Measurements from ENCODE around the gene SUCO. TPM values are rescaled to one million over a fixed set of nuclear protein-coding genes. Genes with fewer than 3 reads are reported as not detected.

SUCO gene
- total and polyA plus RNA-seq, 2 of the 4 experiments (the other 2 are of a cell fraction): 11.4 to 21.5 TPM

DNA sequence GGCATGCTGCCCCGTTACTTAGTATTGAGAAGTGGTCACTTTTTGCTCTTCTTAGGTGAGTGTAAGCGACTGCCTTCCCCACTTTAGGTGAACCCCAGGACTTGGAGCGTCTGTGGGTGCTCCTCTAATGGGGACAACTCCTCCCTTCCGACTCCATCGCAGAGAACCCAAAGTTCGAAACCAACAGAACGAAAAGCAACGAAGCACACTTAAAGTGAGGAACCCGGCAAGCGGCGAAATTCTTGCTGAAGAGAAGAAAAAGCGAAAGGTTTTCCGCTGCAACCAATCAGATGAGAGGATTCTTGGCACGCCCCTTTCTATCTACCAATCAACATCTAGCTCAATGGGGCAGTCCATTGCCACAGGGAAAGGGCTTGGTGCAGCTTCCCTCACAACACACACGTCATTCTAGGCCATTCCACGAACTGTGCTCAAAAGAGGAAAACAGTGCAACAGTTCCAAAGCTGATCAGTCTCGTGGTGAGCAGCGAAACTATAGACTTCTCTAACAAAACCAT is 709 bp upstream of the SUCO start (continued):
- 0 out of 2 replicates have a peak, but pooled peaks have one; percentile 47 for TF ChIP-seq MXI1 (IDR thresholded peaks at IDR 0.05; ENCODE audit: borderline replicate concordance, low read depth, low read length)

DNA sequence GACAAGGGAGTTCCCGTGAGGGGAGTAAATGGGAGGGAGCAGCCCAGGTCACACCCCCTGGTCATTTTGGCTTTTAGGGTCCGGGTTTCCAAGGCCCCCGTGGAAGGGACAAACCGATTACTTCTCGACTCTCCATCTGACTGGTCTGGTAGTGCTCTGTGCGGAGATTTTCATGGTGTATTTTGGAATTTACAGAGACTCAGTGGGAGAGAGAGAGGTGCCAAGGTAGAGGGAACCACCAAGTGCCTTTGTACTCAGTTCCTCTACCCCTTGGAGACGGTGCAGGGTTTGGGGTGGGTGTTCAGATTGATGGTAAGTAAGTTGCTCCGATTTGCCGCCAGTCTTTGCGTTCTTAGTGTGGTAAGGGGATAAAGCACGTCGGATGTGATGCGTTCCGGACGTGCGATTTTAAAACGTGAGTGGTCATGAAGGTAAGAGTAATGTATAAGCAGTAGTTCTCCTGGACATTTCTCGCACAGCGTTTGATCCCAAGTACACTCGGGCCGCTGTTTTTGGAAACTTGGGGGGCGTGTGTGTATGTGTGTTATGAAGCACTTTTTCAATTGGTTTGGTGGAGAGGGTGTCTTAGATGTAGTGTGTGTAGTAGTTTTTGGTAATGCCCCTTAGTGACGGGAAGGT is 682 bp downstream of the SUCO start:
- H3K4ac ChIP-seq (ENCODE audit: low read depth, low read length): peak overlapping the region; percentile 70
- H3K4me2 ChIP-seq (ENCODE audit: low read depth, low read length): peak overlapping the region; percentile 88
- H2BK5ac ChIP-seq (ENCODE audit: low read depth, low read length, poor library complexity, severe bottlenecking): peak overlapping the region; percentile 88
- H2BK120ac ChIP-seq (ENCODE audit: low read depth, low read length): peak overlapping the region; percentile 4
- no peaks in the 10 kb centered on the region for H3K36me3 ChIP-seq (ENCODE audit: control insufficient read depth, insufficient read depth, low read length)
- peaks cover 23% of the 10 kb centered on the region; the same call in 1 of the 2 replicates for H4K20me1 ChIP-seq (ENCODE audit: insufficient read depth, low read length)
- peaks cover 2% of the 10 kb centered on the region; the same call in 1 of the 2 replicates for H3K4me1 ChIP-seq (ENCODE audit: control insufficient read depth, insufficient read depth, low read length)
- H3K56ac ChIP-seq (ENCODE audit: extremely low read depth, insufficient read depth, low read length): peak overlapping the region; percentile 60
- intact Hi-C loops (cut with micrococcal nuclease) (loop anchor here (1.0 to 5.0 kb wide), 5 partner anchors 55 to 531 kb away; no protein-coding TSS in a partner anchor), dilution Hi-C loops (cut with HindIII; ENCODE audit: low sequenced_read_pairs, unreplicated experiment) (no loop called here), in situ Hi-C loops (cut with MboI; ENCODE audit: low sequenced_read_pairs) (no loop called here)
- peak overlapping the region; percentile 70; the same call in 1 of the 2 replicates for H4K91ac ChIP-seq (ENCODE audit: insufficient read depth, low read depth, low read length)
- H2BK20ac ChIP-seq (ENCODE audit: low read depth, low read length): no peak overlapping the region
- POLR2A ChIA-PET (ENCODE audit: unreplicated experiment): no interaction called here
- H3K18ac ChIP-seq (ENCODE audit: low read depth, low read length): peak overlapping the region; percentile 53
- H3K79me1 ChIP-seq (ENCODE audit: low read depth in 1 of 2, low read length in 2 of 2): peaks cover 6 to 33% of the 10 kb centered on the region in 2 experiments; a peak in 2 of 4 replicates
- peaks cover 5% of the 10 kb centered on the region; the same call in 1 of the 2 replicates for H3K9me1 ChIP-seq (ENCODE audit: insufficient read depth, low read length)
- CTCF ChIA-PET: no interaction called here
- H3K27ac ChIP-seq (ENCODE audit: insufficient read depth, low read length): peak overlapping the region; percentile 80
- peak overlapping the region; percentile 97 for H2AFZ ChIP-seq (replicated peaks; ENCODE audit: low read length, poor library complexity)
- DNase-seq: peak; percentile 36
- H3K9me3 ChIP-seq (ENCODE audit: control insufficient read depth, insufficient read depth, low read length): no peaks in the 10 kb centered on the region
- peak overlapping the region; percentile 89 for H3K23ac ChIP-seq (ENCODE audit: low read depth, low read length)
- H2BK15ac ChIP-seq (ENCODE audit: low read depth, low read length): 0 out of 3 replicates have a peak overlapping the region, but pooled peaks have one; percentile 4
- ATAC-seq (ENCODE audit: low read depth): no peak
- H2AK9ac ChIP-seq (replicated peaks; ENCODE audit: low read depth, low read length, poor library complexity): peak overlapping the region; percentile 91
- H2AK5ac ChIP-seq (ENCODE audit: low read depth, low read length): peak overlapping the region; percentile 73
- peak overlapping the region; percentile 97 for H3K4me3 ChIP-seq (ENCODE audit: insufficient read depth, low read depth, low read length)
- BruUV-seq (replicated peaks): TSS peak; percentile 26
- peak overlapping the region; percentile 96 for H3K9ac ChIP-seq (ENCODE audit: low read depth, low read length)
- H4K5ac ChIP-seq (ENCODE audit: low read depth, low read length): peak overlapping the region; percentile 13; the same call in 1 of the 2 replicates
- H3K27me3 ChIP-seq (ENCODE audit: control insufficient read depth, insufficient read depth, low read length): no peaks in the 10 kb centered on the region
- WGBS, 2 experiments (ENCODE audit: extremely low coverage in 2 of 2, insufficient read length in 1 of 2): 0% methylated on average over 3 of the region's 23 CpGs; no CpG with 5 or more reads in 1 of the 2 experiments
- H4K8ac ChIP-seq (ENCODE audit: low read depth in 2 of 2, low read length in 2 of 2): peak overlapping the region; percentile 45 to 54; a peak in 2 of 4 replicates
- H3K14ac ChIP-seq (replicated peaks; ENCODE audit: low read depth, low read length): peak overlapping the region; percentile 66
- TF ChIP-seq, protein P1, sequence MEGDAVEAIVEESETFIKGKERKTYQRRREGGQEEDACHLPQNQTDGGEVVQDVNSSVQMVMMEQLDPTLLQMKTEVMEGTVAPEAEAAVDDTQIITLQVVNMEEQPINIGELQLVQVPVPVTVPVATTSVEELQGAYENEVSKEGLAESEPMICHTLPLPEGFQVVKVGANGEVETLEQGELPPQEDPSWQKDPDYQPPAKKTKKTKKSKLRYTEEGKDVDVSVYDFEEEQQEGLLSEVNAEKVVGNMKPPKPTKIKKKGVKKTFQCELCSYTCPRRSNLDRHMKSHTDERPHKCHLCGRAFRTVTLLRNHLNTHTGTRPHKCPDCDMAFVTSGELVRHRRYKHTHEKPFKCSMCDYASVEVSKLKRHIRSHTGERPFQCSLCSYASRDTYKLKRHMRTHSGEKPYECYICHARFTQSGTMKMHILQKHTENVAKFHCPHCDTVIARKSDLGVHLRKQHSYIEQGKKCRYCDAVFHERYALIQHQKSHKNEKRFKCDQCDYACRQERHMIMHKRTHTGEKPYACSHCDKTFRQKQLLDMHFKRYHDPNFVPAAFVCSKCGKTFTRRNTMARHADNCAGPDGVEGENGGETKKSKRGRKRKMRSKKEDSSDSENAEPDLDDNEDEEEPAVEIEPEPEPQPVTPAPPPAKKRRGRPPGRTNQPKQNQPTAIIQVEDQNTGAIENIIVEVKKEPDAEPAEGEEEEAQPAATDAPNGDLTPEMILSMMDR (conservative IDR thresholded peaks at IDR 0.05; ENCODE audit: low read depth, low read length): no peak
- TF ChIP-seq NFE2L2 (IDR thresholded peaks at IDR 0.05; ENCODE audit: low read depth, low read length) (no peak), FOS (IDR thresholded peaks at IDR 0.05; ENCODE audit: low read depth, low read length) (no peak), POLR2A (IDR thresholded peaks at IDR 0.05; ENCODE audit: low read depth, low read length) (no peak), MXI1 (IDR thresholded peaks at IDR 0.05; ENCODE audit: borderline replicate concordance, low read depth, low read length) (no peak), CEBPB (IDR thresholded peaks at IDR 0.05; ENCODE audit: low read depth, low read length) (no peak), RCOR1 (IDR thresholded peaks at IDR 0.05; ENCODE audit: insufficient replicate concordance, low read length) (no peak), CHD1 (IDR thresholded peaks at IDR 0.05; ENCODE audit: low read depth, low read length) (no peak), MAFK (IDR thresholded peaks at IDR 0.05; ENCODE audit: low read depth, low read length) (no peak), SMC3 (IDR thresholded peaks at IDR 0.05; ENCODE audit: low read depth, low read length) (no peak), RFX5 (IDR thresholded peaks at IDR 0.05; ENCODE audit: low read depth, low read length) (no peak), BHLHE40 (IDR thresholded peaks at IDR 0.05; ENCODE audit: low read depth, low read length) (no peak)
- TF ChIP-seq, protein P2, sequence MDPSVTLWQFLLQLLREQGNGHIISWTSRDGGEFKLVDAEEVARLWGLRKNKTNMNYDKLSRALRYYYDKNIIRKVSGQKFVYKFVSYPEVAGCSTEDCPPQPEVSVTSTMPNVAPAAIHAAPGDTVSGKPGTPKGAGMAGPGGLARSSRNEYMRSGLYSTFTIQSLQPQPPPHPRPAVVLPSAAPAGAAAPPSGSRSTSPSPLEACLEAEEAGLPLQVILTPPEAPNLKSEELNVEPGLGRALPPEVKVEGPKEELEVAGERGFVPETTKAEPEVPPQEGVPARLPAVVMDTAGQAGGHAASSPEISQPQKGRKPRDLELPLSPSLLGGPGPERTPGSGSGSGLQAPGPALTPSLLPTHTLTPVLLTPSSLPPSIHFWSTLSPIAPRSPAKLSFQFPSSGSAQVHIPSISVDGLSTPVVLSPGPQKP (IDR thresholded peaks at IDR 0.05; ENCODE audit: borderline replicate concordance, low read depth, low read length): no peak

All from IMR-90 (cell line).